Fibroblast of peridontal ligament (primary cell): ENCODE data around the gene RNASE4.

Experiments
- DNase-seq: peaks from one replicate; pipeline ENCODE4 v3.0.0-alpha.2; 2010; ENCODE audit errors: extremely low read depth

The RNASE4 gene

GRCh38 chr14:20743556-20743955 is 59.2 kb downstream of the RNASE4 start:
- DNase-seq: no peak

GRCh38 chr14:20745571-20746358 is 61.4 kb downstream of the RNASE4 start, which contains the start of gene EDDM3A:
TSS of gene EDDM3A (plus strand) at chr14:20745887. CDS start at chr14:20747581, 1,694 bp downstream.
- no peak for DNase-seq

- DNase-seq: no peak
Measured at GRCh38 chr14:20746566-20746965, 62.2 kb downstream of the RNASE4 start.

GRCh38 chr14:20748439-20748838 is 64.1 kb downstream of the RNASE4 start:
- DNase-seq: no peak

- no peak for DNase-seq
Measured at GRCh38 chr14:20750194-20750593, 65.8 kb downstream of the RNASE4 start.
